ENCODE measurements around the gene TGFBR3.

TGFBR3 gene

GRCh38 chr1:91730801-91731732 is 154.9 kb downstream of the TGFBR3 start:
- peaks cover 3% of the 10 kb centered on the region for H3K4me1 ChIP-seq (ENCODE audit: control insufficient read depth, insufficient read depth, low read length)
- H3K36me3 ChIP-seq (ENCODE audit: control insufficient read depth, insufficient read depth, low read length): no peaks in the 10 kb centered on the region
- H3K9ac ChIP-seq (ENCODE audit: low read depth, low read length): no peak overlapping the region

GRCh38 chr1:91729621-91730358 is 156.2 kb downstream of the TGFBR3 start:
- H3K9ac ChIP-seq (ENCODE audit: low read depth, low read length): no peak overlapping the region
- no peaks in the 10 kb centered on the region for H3K9me3 ChIP-seq (ENCODE audit: control insufficient read depth, insufficient read depth, low read length)
- peaks cover 3% of the 10 kb centered on the region for H3K4me1 ChIP-seq (ENCODE audit: control insufficient read depth, insufficient read depth, low read length)
- H3K36me3 ChIP-seq (ENCODE audit: control insufficient read depth, insufficient read depth, low read length): no peaks in the 10 kb centered on the region
- H3K27me3 ChIP-seq (ENCODE audit: control insufficient read depth, insufficient read depth, low read length): no peaks in the 10 kb centered on the region
- no peak overlapping the region for H3K4me3 ChIP-seq (ENCODE audit: low read depth, low read length)

More at GRCh38 chr1:91730801-91731732, 154.9 kb downstream of the TGFBR3 start:
- Histone ChIP-seq H3K9me3 (ENCODE audit: control insufficient read depth, insufficient read depth, low read length) (no peaks in the 10 kb centered on the region), H3K27me3 (ENCODE audit: control insufficient read depth, insufficient read depth, low read length) (no peaks in the 10 kb centered on the region), H3K4me3 (ENCODE audit: low read depth, low read length) (no peak overlapping the region)

DNA sequence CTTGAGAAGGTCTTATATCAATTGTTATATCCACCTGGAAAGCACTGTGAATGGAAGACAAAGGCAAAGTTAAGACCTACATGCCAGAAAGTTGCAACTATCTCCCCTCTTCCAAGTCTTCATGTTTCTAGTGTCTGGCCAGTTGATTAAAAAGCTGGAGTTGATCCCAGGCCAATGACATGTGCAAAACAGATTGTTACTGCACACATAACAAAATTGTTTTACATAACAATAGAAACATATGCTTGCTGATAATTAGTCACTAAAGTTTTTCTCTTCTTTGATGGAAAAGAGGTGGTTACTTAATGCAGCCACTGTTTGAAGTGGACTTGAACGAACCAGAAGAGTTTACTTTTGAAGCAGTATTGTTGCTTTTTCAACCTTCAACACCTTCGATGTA is 158.2 kb downstream of the TGFBR3 start:
- Histone ChIP-seq H3K27me3 (ENCODE audit: control insufficient read depth, insufficient read depth, low read length) (no peaks in the 10 kb centered on the region), H3K4me3 (ENCODE audit: low read depth, low read length) (no peak overlapping the region), H3K9ac (ENCODE audit: low read depth, low read length) (no peak overlapping the region), H3K9me3 (ENCODE audit: control insufficient read depth, insufficient read depth, low read length) (no peaks in the 10 kb centered on the region), H3K4me1 (ENCODE audit: control insufficient read depth, insufficient read depth, low read length) (peaks cover 3% of the 10 kb centered on the region), H3K36me3 (ENCODE audit: control insufficient read depth, insufficient read depth, low read length) (no peaks in the 10 kb centered on the region)

DNA sequence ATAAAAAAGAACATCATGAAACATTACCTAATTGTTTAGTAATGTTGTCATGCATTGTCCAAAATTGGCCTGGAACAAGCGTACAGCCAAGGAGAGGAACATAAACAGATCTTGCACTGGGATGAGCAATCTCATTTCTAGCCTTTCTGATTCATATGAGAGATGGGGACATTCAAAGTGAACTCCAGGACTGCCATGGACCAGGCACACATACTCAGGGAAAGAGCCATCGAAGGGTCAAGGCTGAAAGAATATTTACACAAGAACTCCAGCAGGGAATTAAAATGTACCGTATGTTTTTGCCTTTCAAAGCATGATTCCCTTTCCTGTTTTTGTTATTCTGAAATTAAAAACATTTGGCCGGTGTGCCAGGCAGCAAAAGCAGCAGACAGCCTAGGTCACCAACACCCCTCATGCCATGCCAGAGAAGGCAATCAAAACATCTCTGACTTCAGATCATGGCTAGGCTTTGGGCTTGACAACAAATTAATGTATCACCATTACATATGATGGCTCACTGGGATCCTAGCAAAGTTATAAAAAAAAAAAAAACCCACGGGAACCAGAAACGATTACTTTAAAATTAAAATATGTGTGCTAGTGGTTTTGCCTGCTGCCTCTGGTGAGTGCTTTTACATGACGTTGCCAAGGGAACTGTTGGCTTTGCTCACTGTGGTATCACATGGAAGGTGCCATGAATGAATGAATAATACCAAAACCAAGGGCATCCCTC is 159.8 kb downstream of the TGFBR3 start:
- Histone ChIP-seq H3K27me3 (ENCODE audit: control insufficient read depth, insufficient read depth, low read length) (no peaks in the 10 kb centered on the region), H3K4me1 (ENCODE audit: control insufficient read depth, insufficient read depth, low read length) (no peaks in the 10 kb centered on the region), H3K36me3 (ENCODE audit: control insufficient read depth, insufficient read depth, low read length) (no peaks in the 10 kb centered on the region), H3K9ac (ENCODE audit: low read depth, low read length) (no peak overlapping the region), H3K4me3 (ENCODE audit: low read depth, low read length) (no peak overlapping the region), H3K9me3 (ENCODE audit: control insufficient read depth, insufficient read depth, low read length) (no peaks in the 10 kb centered on the region)

GRCh38 chr1:91725618-91725988 is 160.3 kb downstream of the TGFBR3 start:
- Histone ChIP-seq H3K36me3 (ENCODE audit: control insufficient read depth, insufficient read depth, low read length) (no peaks in the 10 kb centered on the region), H3K27me3 (ENCODE audit: control insufficient read depth, insufficient read depth, low read length) (no peaks in the 10 kb centered on the region), H3K4me1 (ENCODE audit: control insufficient read depth, insufficient read depth, low read length) (no peaks in the 10 kb centered on the region), H3K9ac (ENCODE audit: low read depth, low read length) (no peak overlapping the region), H3K4me3 (ENCODE audit: low read depth, low read length) (no peak overlapping the region), H3K9me3 (ENCODE audit: control insufficient read depth, insufficient read depth, low read length) (no peaks in the 10 kb centered on the region)

- Histone ChIP-seq H3K9ac (ENCODE audit: low read depth, low read length) (no peak overlapping the region), H3K36me3 (ENCODE audit: control insufficient read depth, insufficient read depth, low read length) (no peaks in the 10 kb centered on the region), H3K27me3 (ENCODE audit: control insufficient read depth, insufficient read depth, low read length) (no peaks in the 10 kb centered on the region), H3K4me1 (ENCODE audit: control insufficient read depth, insufficient read depth, low read length) (no peaks in the 10 kb centered on the region), H3K9me3 (ENCODE audit: control insufficient read depth, insufficient read depth, low read length) (no peaks in the 10 kb centered on the region), H3K4me3 (ENCODE audit: low read depth, low read length) (no peak overlapping the region)
Measured at GRCh38 chr1:91724644-91725043, 161.3 kb downstream of the TGFBR3 start.

DNA sequence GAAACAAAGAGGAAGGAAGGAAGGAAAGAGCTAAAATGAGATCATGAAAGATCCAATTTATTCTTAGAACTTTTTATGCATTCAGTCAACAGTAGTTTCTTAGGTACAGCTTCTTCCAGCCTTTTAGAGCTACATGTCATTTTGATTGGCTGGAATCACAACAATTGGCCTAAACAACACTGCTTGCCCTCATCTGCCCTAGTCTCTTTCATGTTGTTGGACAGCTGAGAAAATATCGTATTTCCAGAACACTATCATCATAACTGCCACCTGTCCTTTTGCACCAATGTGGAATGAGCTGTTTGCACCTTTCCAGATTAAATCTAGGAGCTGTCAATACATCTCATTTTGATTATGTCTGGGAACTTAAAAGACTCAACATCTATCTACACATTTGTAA is 161.7 kb downstream of the TGFBR3 start:
- Histone ChIP-seq H3K9me3 (ENCODE audit: control insufficient read depth, insufficient read depth, low read length) (no peaks in the 10 kb centered on the region), H3K4me1 (ENCODE audit: control insufficient read depth, insufficient read depth, low read length) (no peaks in the 10 kb centered on the region), H3K9ac (ENCODE audit: low read depth, low read length) (no peak overlapping the region), H3K36me3 (ENCODE audit: control insufficient read depth, insufficient read depth, low read length) (no peaks in the 10 kb centered on the region), H3K4me3 (ENCODE audit: low read depth, low read length) (no peak overlapping the region), H3K27me3 (ENCODE audit: control insufficient read depth, insufficient read depth, low read length) (no peaks in the 10 kb centered on the region)

- Histone ChIP-seq H3K27me3 (ENCODE audit: control insufficient read depth, insufficient read depth, low read length) (no peaks in the 10 kb centered on the region), H3K36me3 (ENCODE audit: control insufficient read depth, insufficient read depth, low read length) (no peaks in the 10 kb centered on the region), H3K4me1 (ENCODE audit: control insufficient read depth, insufficient read depth, low read length) (no peaks in the 10 kb centered on the region), H3K4me3 (ENCODE audit: low read depth, low read length) (no peak overlapping the region), H3K9me3 (ENCODE audit: control insufficient read depth, insufficient read depth, low read length) (no peaks in the 10 kb centered on the region), H3K9ac (ENCODE audit: low read depth, low read length) (no peak overlapping the region)
Measured at GRCh38 chr1:91720044-91720443, 165.9 kb downstream of the TGFBR3 start.

DNA sequence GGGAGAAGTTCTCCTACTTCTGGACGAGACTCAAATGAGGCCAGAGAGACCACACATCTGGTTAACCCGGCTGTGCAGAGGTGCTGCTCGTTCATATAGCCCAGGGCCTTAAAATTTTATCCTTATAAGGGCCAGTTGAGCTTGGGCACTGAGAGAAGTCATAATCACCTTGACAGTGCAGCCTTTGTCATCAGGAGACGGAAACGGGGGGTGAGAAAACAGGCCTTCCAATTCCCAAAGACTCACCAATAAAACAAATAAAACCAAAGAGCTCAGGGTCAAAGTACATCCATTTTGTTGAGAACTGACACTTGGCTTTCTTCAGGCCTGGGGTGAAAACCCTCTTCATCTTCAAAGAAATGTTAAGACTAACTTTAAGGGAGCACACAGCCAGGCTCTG is 167.1 kb downstream of the TGFBR3 start:
- Histone ChIP-seq H3K27me3 (ENCODE audit: control insufficient read depth, insufficient read depth, low read length) (no peaks in the 10 kb centered on the region), H3K9me3 (ENCODE audit: control insufficient read depth, insufficient read depth, low read length) (no peaks in the 10 kb centered on the region), H3K4me1 (ENCODE audit: control insufficient read depth, insufficient read depth, low read length) (peaks cover 6% of the 10 kb centered on the region), H3K4me3 (ENCODE audit: low read depth, low read length) (no peak overlapping the region), H3K9ac (ENCODE audit: low read depth, low read length) (no peak overlapping the region), H3K36me3 (ENCODE audit: control insufficient read depth, insufficient read depth, low read length) (no peaks in the 10 kb centered on the region)

DNA sequence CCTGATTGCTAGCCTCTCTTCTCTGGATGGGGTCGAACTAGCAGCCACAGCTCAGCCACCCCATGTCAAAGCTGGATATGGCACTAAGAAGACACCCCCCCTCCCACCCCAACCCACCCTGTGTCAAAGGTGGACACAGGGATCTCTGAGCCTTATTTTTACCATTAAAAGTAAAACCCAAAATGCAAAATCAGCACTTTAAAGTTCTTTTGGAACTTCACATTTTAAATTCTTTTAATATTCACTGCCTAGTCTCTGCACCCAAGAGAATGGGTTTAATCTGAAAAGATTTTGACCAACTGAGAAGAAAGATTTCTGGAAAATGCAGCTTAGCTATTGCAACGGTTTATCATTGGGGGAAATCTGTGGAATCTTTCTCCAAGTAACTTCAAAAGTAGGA is 167.6 kb downstream of the TGFBR3 start:
- Histone ChIP-seq H3K4me3 (ENCODE audit: low read depth, low read length) (no peak overlapping the region), H3K4me1 (ENCODE audit: control insufficient read depth, insufficient read depth, low read length) (peaks cover 7% of the 10 kb centered on the region), H3K36me3 (ENCODE audit: control insufficient read depth, insufficient read depth, low read length) (no peaks in the 10 kb centered on the region), H3K27me3 (ENCODE audit: control insufficient read depth, insufficient read depth, low read length) (no peaks in the 10 kb centered on the region), H3K9me3 (ENCODE audit: control insufficient read depth, insufficient read depth, low read length) (no peaks in the 10 kb centered on the region), H3K9ac (ENCODE audit: low read depth, low read length) (no peak overlapping the region)

GRCh38 chr1:91717839-91718238 is 168.1 kb downstream of the TGFBR3 start:
- H3K9ac ChIP-seq (ENCODE audit: low read depth, low read length): no peak overlapping the region
- H3K4me3 ChIP-seq (ENCODE audit: low read depth, low read length): no peak overlapping the region
- no peaks in the 10 kb centered on the region for H3K36me3 ChIP-seq (ENCODE audit: control insufficient read depth, insufficient read depth, low read length)
- no peaks in the 10 kb centered on the region for H3K9me3 ChIP-seq (ENCODE audit: control insufficient read depth, insufficient read depth, low read length)
- H3K4me1 ChIP-seq (ENCODE audit: control insufficient read depth, insufficient read depth, low read length): peaks cover 11% of the 10 kb centered on the region
- H3K27me3 ChIP-seq (ENCODE audit: control insufficient read depth, insufficient read depth, low read length): no peaks in the 10 kb centered on the region

All from iPS-15b (cell line).